ENCODE results near the gene DCHS1. TPM values are rescaled to one million over a fixed set of nuclear protein-coding genes. Genes with fewer than 3 reads are reported as not detected.
A peak's percentile ranks its signal among the peaks of the same experiment; 100 is the strongest.

DCHS1 gene
- total RNA-seq = 1 to 10 TPM; 8.6 to 8.9 TPM
- 1 to 10 TPM in 1 of 2 donors, under 1 TPM in 1; 0.68 to 3.0 TPM for polyA plus RNA-seq

GRCh38 chr11:6655790-6656583 lies at the start of gene DCHS1:
TSS of gene DCHS1 (minus strand) at chr11:6655809. CDS start at chr11:6641613, 14,196 bp downstream.
- TF ChIP-seq ATF3 (IDR thresholded peaks at IDR 0.05) (no peak), TAF1 (conservative IDR thresholded peaks at IDR 0.05) (no peak), HNF4A (conservative IDR thresholded peaks at IDR 0.05) (no peak), RXRA (IDR thresholded peaks at IDR 0.05) (no peak), SP1 (IDR thresholded peaks at IDR 0.05) (no peak), JUND (IDR thresholded peaks at IDR 0.05) (no peak), CTCF (IDR thresholded peaks at IDR 0.05; ENCODE audit: low read depth, low read length, missing input control) (no peak), EGR1 (IDR thresholded peaks at IDR 0.05; ENCODE audit: low read depth in 2 of 2) (no peak), GABPA (IDR thresholded peaks at IDR 0.05 in 1 of 2, conservative IDR thresholded peaks at IDR 0.05 in 1 of 2) (no peak), HNF4G (IDR thresholded peaks at IDR 0.05) (no peak), RAD21 (IDR thresholded peaks at IDR 0.05) (no peak), YY1 (IDR thresholded peaks at IDR 0.05) (no peak), FOXA2 (IDR thresholded peaks at IDR 0.05) (no peak), NR2F2 (IDR thresholded peaks at IDR 0.05) (no peak), MAX (IDR thresholded peaks at IDR 0.05) (no peak), FOXA1 (IDR thresholded peaks at IDR 0.05) (no peak), ZBTB33 (IDR thresholded peaks at IDR 0.05) (no peak), REST (IDR thresholded peaks at IDR 0.05) (no peak)

More at GRCh38 chr11:6655790-6656583, at the start of gene DCHS1:
- Histone ChIP-seq H3K27ac (ENCODE audit: low read depth in 1 of 2, low read length in 2 of 2) (no peak within 1 kb of the TSS), H3K27me3 (ENCODE audit: control insufficient read depth in 4 of 4, insufficient read depth in 4 of 4, low read length in 3 of 4) (no peaks in the 10 kb centered on the region), H3K9ac (ENCODE audit: low read depth in 1 of 2, low read length in 2 of 2) (no peak within 1 kb of the TSS), H3K4me1 (ENCODE audit: control insufficient read depth in 4 of 4, insufficient read depth in 4 of 4, low read length in 3 of 4) (peaks cover 0 to 10% (median 3%) of the 10 kb centered on the region in 4 donors), H3K9me3 (ENCODE audit: control insufficient read depth in 4 of 4, low read length in 3 of 4) (no peaks in the 10 kb centered on the region), H3K4me3 (ENCODE audit: low read depth in 1 of 3, low read length in 3 of 3) (peak within 1 kb of the TSS in 2 of 3 donors; percentile 23 to 53), H3K36me3 (ENCODE audit: control insufficient read depth in 4 of 4, insufficient read depth in 3 of 4, low read depth in 1 of 4, low read length in 3 of 4) (no peaks in the 10 kb centered on the region)
- DNase-seq (ENCODE audit: low spot score) = no peak
- WGBS = 17% methylated on average over 38 of the region's 56 CpGs
